Fibroblast of lung (primary cell): ENCODE results near the gene GRAMD4. TPM values are rescaled to one million over a fixed set of nuclear protein-coding genes. Genes with fewer than 3 reads are reported as not detected.

Experiments
- DNase-seq, 2 donors: peaks; one replicate each; pipeline versions ENCODE4 v3.0.0 to v3.0.0-alpha.2; 2010; ENCODE audit warnings: low read depth in 2 of 2
- H2AFZ ChIP-seq: 2 replicates; pipeline ENCODE4 v1.5.1; 2012; ENCODE audit warnings: low read length, control low read depth, inconsistent platforms
- H3K27ac ChIP-seq: 2 replicates; pipeline ENCODE4 v1.5.1; 2011; ENCODE audit warnings: low read length, control low read depth; ENCODE audit not compliant: insufficient read depth
- H3K27me3 ChIP-seq: 2 replicates; pipeline ENCODE4 v1.5.1; 2011; ENCODE audit warnings: mild to moderate bottlenecking, low read length; ENCODE audit not compliant: control insufficient read depth, insufficient read depth
- H3K36me3 ChIP-seq: 2 replicates; pipeline ENCODE4 v1.5.1; 2011; ENCODE audit warnings: low read length; ENCODE audit not compliant: control insufficient read depth, insufficient read depth
- H3K4me1 ChIP-seq: 2 replicates; pipeline ENCODE4 v1.5.1; 2011; ENCODE audit warnings: low read length; ENCODE audit not compliant: control insufficient read depth, insufficient read depth; ENCODE audit errors: extremely low read depth
- H3K4me2 ChIP-seq: 2 replicates; pipeline ENCODE4 v1.5.1; 2011; ENCODE audit warnings: low read length, control low read depth; ENCODE audit not compliant: insufficient read depth; ENCODE audit errors: extremely low read depth
- H3K4me3 ChIP-seq, 4 experiments: fragments of 200-600 bp in 1 of 4; sonication (generic) in 1 of 4; replicated peaks in 1 of 4; 2 replicates each; pipeline ENCODE4 v1.5.1; 2011 to 2016; ENCODE audit warnings: low read length in 4 of 4, low read depth in 3 of 4, mild to moderate bottlenecking in 3 of 4, control low read depth in 2 of 4, inconsistent platforms in 1 of 4, mixed read lengths in 1 of 4; ENCODE audit not compliant: insufficient read depth in 1 of 4; ENCODE audit errors: control extremely low read depth in 1 of 4
- H3K79me2 ChIP-seq: 2 replicates; pipeline ENCODE4 v1.5.1; 2012; ENCODE audit warnings: mild to moderate bottlenecking, low read length, inconsistent platforms; ENCODE audit not compliant: control insufficient read depth, insufficient read depth
- H3K9ac ChIP-seq: 2 replicates; pipeline ENCODE4 v1.5.1; 2011; ENCODE audit warnings: mild to moderate bottlenecking, low read length, control low read depth; ENCODE audit not compliant: insufficient read depth
- H3K9me3 ChIP-seq: 2 replicates; pipeline ENCODE4 v1.5.1; 2012; ENCODE audit warnings: low read depth, low read length; ENCODE audit not compliant: control insufficient read depth, insufficient read depth
- H4K20me1 ChIP-seq: 2 replicates; pipeline ENCODE4 v1.5.1; 2011; ENCODE audit warnings: low read length; ENCODE audit not compliant: control insufficient read depth, insufficient read depth; ENCODE audit errors: extremely low read depth
- CTCF ChIP-seq, 2 donors: IDR thresholded peaks in 1 of 2; conservative IDR thresholded peaks in 1 of 2; 1 replicate in 1 of 2; 2 replicates in 1 of 2; pipeline ENCODE4 v1.5.1; 2011 to 2012; ENCODE audit warnings: low read length in 2 of 2, control low read depth in 1 of 2, inconsistent platforms in 1 of 2, low read depth in 1 of 2, mild to moderate bottlenecking in 1 of 2
- EZH2 ChIP-seq: IDR thresholded peaks from 2 replicates; pipeline ENCODE4 v1.5.1; 2012; ENCODE audit warnings: low read length, control low read depth, mild to moderate bottlenecking; ENCODE audit errors: missing control alignments
- polyA minus RNA-seq: library from RNA; depleted of rRNA, polyadenylated mRNA; stranded (reverse); fragments of >200 nt; gene quantifications from 2 replicates; pipeline ENCODE4 v1.2.3, GENCODE V29; 2011; ENCODE audit warnings: low replicate concordance
- polyA plus RNA-seq, 2 donors: library from polyadenylated mRNA; depleted of rRNA in 1 of 2; stranded (reverse) in 1 of 2; unstranded in 1 of 2; fragments of >200 nt; gene quantifications; 2 replicates each; pipeline ENCODE4 v1.2.1, GENCODE V29; 2011 to 2012; ENCODE audit warnings: missing spikeins in 1 of 2
- total RNA-seq: library from RNA; depleted of rRNA; stranded (reverse); fragments of >200 nt; gene quantifications from 2 replicates; pipeline ENCODE4 v1.2.1, GENCODE V29; 2014

The GRAMD4 gene
- 37.3 and 57.0 TPM in 2 replicates for total RNA-seq
- polyA plus RNA-seq = 7.5 and 9.0 TPM in 2 replicates
- 6.5 and 7.6 TPM in 2 replicates for polyA plus RNA-seq (2012)
- 8.5 and 14.8 TPM in 2 replicates for polyA minus RNA-seq

GRCh38 chr22:46619830-46620501 lies at the start of gene GRAMD4:
Gene GRAMD4 (plus strand): TSS chr22:46620386. CDS start chr22:46626800, 6,414 bp downstream.
- Histone ChIP-seq H3K4me2 (no peak within 1 kb of the TSS), H3K27me3 (no peaks in the 10 kb centered on the region), H3K36me3 (no peaks in the 10 kb centered on the region), H3K9me3 (no peaks in the 10 kb centered on the region), H3K79me2 (no peaks in the 10 kb centered on the region), H3K4me3 (no peak within 1 kb of the TSS), H3K27ac (no peak within 1 kb of the TSS), H2AFZ (no peak within 1 kb of the TSS), H4K20me1 (no peaks in the 10 kb centered on the region), H3K9ac (no peak within 1 kb of the TSS), H3K4me1 (no peaks in the 10 kb centered on the region)
- no peak for TF ChIP-seq CTCF (conservative IDR thresholded peaks at IDR 0.05 in 1 of 2, IDR thresholded peaks at IDR 0.05 in 1 of 2; ENCODE audit: low read depth in 1 of 2, low read length in 2 of 2)
- DNase-seq = peak in 1 of 2 donors; percentile 35

- Histone ChIP-seq H3K9ac (no peak overlapping the region), H3K4me2 (no peak overlapping the region), H3K36me3 (no peaks in the 10 kb centered on the region), H4K20me1 (no peaks in the 10 kb centered on the region), H3K79me2 (no peaks in the 10 kb centered on the region), H3K9me3 (no peaks in the 10 kb centered on the region), H3K27me3 (peaks cover 3% of the 10 kb centered on the region), H2AFZ (no peak overlapping the region), H3K4me1 (no peaks in the 10 kb centered on the region), H3K4me3 (no peak overlapping the region), H3K27ac (no peak overlapping the region)
- TF ChIP-seq CTCF (conservative IDR thresholded peaks at IDR 0.05 in 1 of 2, IDR thresholded peaks at IDR 0.05 in 1 of 2; ENCODE audit: low read depth in 1 of 2, low read length in 2 of 2) = no peak
- TF ChIP-seq EZH2 = no peak
- no peak for DNase-seq
Measured at GRCh38 chr22:46571642-46572250, 48.4 kb upstream of the GRAMD4 start.

- peaks cover 3% of the 10 kb centered on the region for H3K27me3 ChIP-seq
- no peak overlapping the region for H3K4me3 ChIP-seq
- no peak overlapping the region for H3K4me2 ChIP-seq
- H3K27ac ChIP-seq = no peak overlapping the region
- H3K79me2 ChIP-seq = no peaks in the 10 kb centered on the region
- no peaks in the 10 kb centered on the region for H3K4me1 ChIP-seq
- H2AFZ ChIP-seq = no peak overlapping the region
- no peak for DNase-seq
- H3K36me3 ChIP-seq = no peaks in the 10 kb centered on the region
- no peak for TF ChIP-seq CTCF (conservative IDR thresholded peaks at IDR 0.05 in 1 of 2, IDR thresholded peaks at IDR 0.05 in 1 of 2; ENCODE audit: low read depth in 1 of 2, low read length in 2 of 2)
- no peak for TF ChIP-seq EZH2
- no peaks in the 10 kb centered on the region for H4K20me1 ChIP-seq
- H3K9me3 ChIP-seq = no peaks in the 10 kb centered on the region
- H3K9ac ChIP-seq = no peak overlapping the region
Measured at GRCh38 chr22:46572911-46573780, 47.0 kb upstream of the GRAMD4 start.
